Trophoblast cell (in vitro differentiated cells and primary cell): Measurements from ENCODE around the gene PCYT2.
A peak's percentile ranks its signal among the peaks of the same experiment; 100 is the strongest.

Experiments used
- DNase-seq, 2 donors: peaks; one replicate each; pipeline ENCODE4 v3.0.0-alpha.2; 2016
- H2AFZ ChIP-seq: 2 replicates; pipeline ENCODE4 v1.6.1; 2013; ENCODE audit warnings: low read length, moderate library complexity, mild to moderate bottlenecking; ENCODE audit not compliant: insufficient read depth, poor library complexity
- H2AK5ac ChIP-seq: 2 replicates; pipeline ENCODE4 v1.6.1; 2013; ENCODE audit warnings: mild to moderate bottlenecking, low read length
- H2BK120ac ChIP-seq: 2 replicates; pipeline ENCODE4 v1.6.1; 2013; ENCODE audit warnings: low read length, mild to moderate bottlenecking, moderate library complexity; ENCODE audit not compliant: insufficient read depth, poor library complexity
- H2BK12ac ChIP-seq: 2 replicates; pipeline ENCODE4 v1.6.1; 2013; ENCODE audit warnings: mild to moderate bottlenecking, low read length, moderate library complexity
- H2BK5ac ChIP-seq: 2 replicates; pipeline ENCODE4 v1.6.1; 2013; ENCODE audit warnings: low read length, low read depth, moderate library complexity, mild to moderate bottlenecking; ENCODE audit not compliant: poor library complexity
- H3K14ac ChIP-seq: 2 replicates; pipeline ENCODE4 v1.6.1; 2013; ENCODE audit warnings: mild to moderate bottlenecking, low read length
- H3K18ac ChIP-seq: 2 replicates; pipeline ENCODE4 v1.6.1; 2013; ENCODE audit warnings: mild to moderate bottlenecking, low read length
- H3K23ac ChIP-seq: 2 replicates; pipeline ENCODE4 v1.6.1; 2013; ENCODE audit warnings: low read length
- H3K27ac ChIP-seq: 2 replicates; pipeline ENCODE4 v1.5.1; 2013; ENCODE audit warnings: low read depth, mild to moderate bottlenecking, inconsistent platforms, low read length, moderate library complexity
- H3K27me3 ChIP-seq: 2 replicates; pipeline ENCODE4 v1.6.1; 2013; ENCODE audit warnings: inconsistent platforms, mild to moderate bottlenecking, low read length, moderate library complexity; ENCODE audit not compliant: insufficient read depth
- H3K36me3 ChIP-seq, 2 experiments: 1 replicate in 1 of 2; 2 replicates in 1 of 2; pipeline ENCODE4 v1.6.1; 2013; ENCODE audit warnings: low read length in 2 of 2, mild to moderate bottlenecking in 2 of 2, moderate library complexity in 1 of 2; ENCODE audit not compliant: insufficient read depth in 2 of 2, control insufficient read depth in 1 of 2
- H3K4ac ChIP-seq: 2 replicates; pipeline ENCODE4 v1.6.1; 2013; ENCODE audit warnings: low read depth, mild to moderate bottlenecking, low read length, moderate library complexity
- H3K4me1 ChIP-seq, 2 experiments: 1 replicate in 1 of 2; 2 replicates in 1 of 2; pipeline ENCODE4 v1.6.1; 2013; ENCODE audit warnings: low read length in 2 of 2, mild to moderate bottlenecking in 2 of 2, moderate library complexity in 1 of 2; ENCODE audit not compliant: insufficient read depth in 2 of 2, control insufficient read depth in 1 of 2
- H3K4me2 ChIP-seq: 2 replicates; pipeline ENCODE4 v1.6.1; 2013; ENCODE audit warnings: inconsistent platforms, mild to moderate bottlenecking, low read length, moderate library complexity
- H3K4me3 ChIP-seq: 2 replicates; pipeline ENCODE4 v1.5.1; 2013; ENCODE audit warnings: mild to moderate bottlenecking, low read depth, low read length, inconsistent platforms
- H3K79me1 ChIP-seq: one replicate; pipeline ENCODE4 v1.6.1; 2013; ENCODE audit warnings: low read length
- H3K79me2 ChIP-seq: 2 replicates; pipeline ENCODE4 v1.6.1; 2013; ENCODE audit warnings: low read length, mild to moderate bottlenecking; ENCODE audit not compliant: control insufficient read depth, insufficient read depth, poor library complexity
- H3K9ac ChIP-seq: 2 replicates; pipeline ENCODE4 v1.6.1; 2013; ENCODE audit warnings: mild to moderate bottlenecking, low read length
- H3K9me3 ChIP-seq: 2 replicates; pipeline ENCODE4 v1.6.1; 2013; ENCODE audit warnings: low read depth, mild to moderate bottlenecking, control low read depth, inconsistent platforms, low read length; ENCODE audit not compliant: insufficient read depth
- H4K12ac ChIP-seq: 2 replicates; pipeline ENCODE4 v1.6.1; 2013; ENCODE audit warnings: low read depth, mild to moderate bottlenecking, low read length, moderate library complexity
- H4K8ac ChIP-seq: 2 replicates; pipeline ENCODE4 v1.6.1; 2013; ENCODE audit warnings: low read depth, mild to moderate bottlenecking, low read length, moderate library complexity
- H4K91ac ChIP-seq: one replicate; pipeline ENCODE4 v1.6.1; 2013; ENCODE audit warnings: low read depth, mild to moderate bottlenecking, low read length, moderate library complexity
- WGBS: extraction: QIAGEN DNeasy Blood & Tissue Kit; methylation state at CpG from one replicate; pipeline ENCODE4 v1.1.7; 2013; ENCODE audit warnings: missing lambda C conversion rate; ENCODE audit not compliant: insufficient read length, insufficient coverage; ENCODE audit errors: extremely low coverage; 5-methylcytosine and 5-hydroxymethylcytosine counted together

The PCYT2 gene

GRCh38 chr17:81912441-81913309, 1.5 kb upstream of the PCYT2 start:
- DNase-seq: peak in 1 of 2 donors; percentile 27
- Histone ChIP-seq H3K36me3 (peaks cover 58 to 59% of the 10 kb centered on the region in 2 experiments), H3K79me1 (peaks cover 7% of the 10 kb centered on the region), H3K18ac (no peak overlapping the region), H3K27ac (no peak overlapping the region), H4K91ac (no peak overlapping the region), H3K4ac (no peak overlapping the region), H2BK120ac (no peak overlapping the region), H3K14ac (no peak overlapping the region), H3K4me2 (no peak overlapping the region), H3K4me1 (peaks cover 6 to 9% of the 10 kb centered on the region in 2 experiments), H3K9ac (no peak overlapping the region), H3K4me3 (no peak overlapping the region), H3K79me2 (peaks cover 7% of the 10 kb centered on the region), H3K27me3 (no peaks in the 10 kb centered on the region), H4K8ac (no peak overlapping the region), H3K23ac (no peak overlapping the region), H2BK12ac (no peak overlapping the region), H2BK5ac (no peak overlapping the region), H2AK5ac (no peak overlapping the region), H2AFZ (no peak overlapping the region), H3K9me3 (no peaks in the 10 kb centered on the region), H4K12ac (no peak overlapping the region)
- WGBS: no CpG with 5 or more reads among the region's 32 CpGs

GRCh38 chr17:81911969-81912368, 770 bp upstream of the PCYT2 start:
- no peak overlapping the region for H2BK120ac ChIP-seq
- H3K4me3 ChIP-seq: no peak overlapping the region
- no peak overlapping the region for H3K4ac ChIP-seq
- H3K79me2 ChIP-seq: peaks cover 4% of the 10 kb centered on the region
- no peak overlapping the region for H3K27ac ChIP-seq
- H2BK12ac ChIP-seq: no peak overlapping the region
- H2AK5ac ChIP-seq: no peak overlapping the region
- H3K4me1 ChIP-seq: peaks cover 6% of the 10 kb centered on the region in 2 experiments
- H4K8ac ChIP-seq: no peak overlapping the region
- peaks cover 3% of the 10 kb centered on the region for H3K79me1 ChIP-seq
- no CpG with 5 or more reads among the region's 19 CpGs for WGBS
- H3K18ac ChIP-seq: no peak overlapping the region
- H3K27me3 ChIP-seq: no peaks in the 10 kb centered on the region
- no peak overlapping the region for H2BK5ac ChIP-seq
- no peak overlapping the region for H3K14ac ChIP-seq
- H3K9ac ChIP-seq: no peak overlapping the region
- H3K4me2 ChIP-seq: peak overlapping the region; percentile 57
- no peak overlapping the region for H3K23ac ChIP-seq
- no peak overlapping the region for H4K12ac ChIP-seq
- H4K91ac ChIP-seq: no peak overlapping the region
- H2AFZ ChIP-seq: no peak overlapping the region
- DNase-seq: no peak
- H3K9me3 ChIP-seq: no peaks in the 10 kb centered on the region
- H3K36me3 ChIP-seq: peaks cover 65 to 66% of the 10 kb centered on the region in 2 experiments

GRCh38 chr17:81910840-81911276, 341 bp downstream of the PCYT2 start:
- H2BK120ac ChIP-seq: peak overlapping the region; percentile 59
- no peak overlapping the region for H3K4ac ChIP-seq
- H4K12ac ChIP-seq: peak overlapping the region; percentile 32
- H3K9ac ChIP-seq: peak overlapping the region; percentile 79
- DNase-seq: no peak
- H3K14ac ChIP-seq: peak overlapping the region; percentile 72
- no peak overlapping the region for H3K23ac ChIP-seq
- H3K36me3 ChIP-seq: peaks cover 74 to 75% of the 10 kb centered on the region in 2 experiments
- H4K8ac ChIP-seq: peak overlapping the region; percentile 43
- peak overlapping the region; percentile 46 for H2BK5ac ChIP-seq
- peaks cover 3% of the 10 kb centered on the region for H3K79me1 ChIP-seq
- peak overlapping the region; percentile 95 for H3K4me2 ChIP-seq
- peak overlapping the region; percentile 69 for H2AK5ac ChIP-seq
- H3K27ac ChIP-seq: peak overlapping the region; percentile 48
- H2BK12ac ChIP-seq: no peak overlapping the region
- WGBS: no CpG with 5 or more reads among the region's 55 CpGs
- H4K91ac ChIP-seq: peak overlapping the region; percentile 67
- peak overlapping the region; percentile 76 for H3K18ac ChIP-seq
- peak overlapping the region; percentile 94 for H3K4me3 ChIP-seq
- peak overlapping the region; percentile 54 for H2AFZ ChIP-seq
- H3K27me3 ChIP-seq: no peaks in the 10 kb centered on the region
- H3K4me1 ChIP-seq: peaks cover 6% of the 10 kb centered on the region in 2 experiments
- peaks cover 4% of the 10 kb centered on the region for H3K79me2 ChIP-seq
- H3K9me3 ChIP-seq: no peaks in the 10 kb centered on the region

GRCh38 chr17:81909966-81910839, 996 bp downstream of the PCYT2 start:
- WGBS: no CpG with 5 or more reads among the region's 23 CpGs

More at GRCh38 chr17:81909966-81910839, 996 bp downstream of the PCYT2 start:
- H2BK120ac ChIP-seq: peak overlapping the region; percentile 59
- peak overlapping the region; percentile 94 for H3K4me3 ChIP-seq
- no peak overlapping the region for H3K23ac ChIP-seq
- peaks cover 6% of the 10 kb centered on the region in 2 experiments for H3K4me1 ChIP-seq
- H4K8ac ChIP-seq: no peak overlapping the region
- peak overlapping the region; percentile 67 for H4K91ac ChIP-seq
- H4K12ac ChIP-seq: no peak overlapping the region
- H2AFZ ChIP-seq: peak overlapping the region; percentile 1
- no peak overlapping the region for H2BK5ac ChIP-seq
- no peak overlapping the region for H2BK12ac ChIP-seq
- H3K18ac ChIP-seq: no peak overlapping the region
- H3K4me2 ChIP-seq: peak overlapping the region; percentile 95
- H3K14ac ChIP-seq: peak overlapping the region; percentile 72
- peaks cover 74 to 75% of the 10 kb centered on the region in 2 experiments for H3K36me3 ChIP-seq
- H3K27me3 ChIP-seq: no peaks in the 10 kb centered on the region
- peak overlapping the region; percentile 11 for H3K4ac ChIP-seq
- no peaks in the 10 kb centered on the region for H3K9me3 ChIP-seq
- peaks cover 3% of the 10 kb centered on the region for H3K79me1 ChIP-seq
- H2AK5ac ChIP-seq: no peak overlapping the region
- peak overlapping the region; percentile 79 for H3K9ac ChIP-seq
- peaks cover 4% of the 10 kb centered on the region for H3K79me2 ChIP-seq
- DNase-seq: peak in 1 of 2 donors; percentile 78
- peak overlapping the region; percentile 48 for H3K27ac ChIP-seq
